ENCODE measurements around the gene COX6A2. TPM values are rescaled to one million over a fixed set of nuclear protein-coding genes. Genes with fewer than 3 reads are reported as not detected.

The COX6A2 gene
- total RNA-seq, 1 experiment from 2014 or later: not detected

DNA sequence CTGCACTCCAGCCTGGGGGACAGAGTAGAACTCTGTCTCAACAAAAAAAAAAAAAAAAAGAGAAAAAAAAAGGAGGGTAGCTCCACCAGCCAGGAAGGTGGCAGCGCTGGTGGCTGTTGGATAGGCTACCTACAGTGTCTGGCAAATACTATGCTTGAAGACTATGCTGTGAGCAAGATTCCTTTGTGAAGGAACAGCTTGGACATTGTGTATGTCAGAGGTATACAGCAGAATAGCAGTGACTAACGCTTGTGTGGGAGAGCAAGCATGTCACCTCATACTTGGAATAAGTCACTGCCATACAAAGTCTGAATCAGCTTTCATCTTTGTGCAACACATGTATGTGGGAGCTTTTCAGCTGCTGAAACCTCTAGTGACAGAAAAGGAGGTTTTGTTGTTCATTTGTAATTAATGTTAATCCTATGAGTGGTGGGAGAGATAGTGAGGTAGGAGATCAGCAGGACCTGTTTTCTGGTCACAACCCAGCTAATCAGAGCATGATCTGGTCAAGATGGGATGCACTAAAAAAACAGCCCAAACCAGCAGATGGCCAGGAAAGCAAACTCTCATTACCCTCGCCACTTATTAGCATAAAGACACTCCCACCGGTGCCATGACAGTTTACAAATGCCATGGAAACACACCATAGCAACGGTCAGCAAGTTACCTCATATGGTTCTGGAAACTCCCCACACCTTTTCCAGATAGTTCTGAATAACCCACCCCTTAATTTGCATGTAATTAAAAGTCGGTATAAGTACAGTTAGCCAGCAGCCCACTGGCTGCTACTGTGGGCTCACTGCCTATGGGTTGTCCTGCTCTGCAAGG lies 41.8 kb downstream of the COX6A2 start:
- POLR2A ChIA-PET: interaction anchor here (0.6 to 0.7 kb wide), 2 partner anchors 9 to 186 kb away, joined by 9 to 11 read pairs; no protein-coding TSS in a partner anchor
- Histone ChIP-seq H3K36me3 (ENCODE audit: control insufficient read depth, insufficient read depth, low read length) (no peaks in the 10 kb centered on the region), H3K4me1 (ENCODE audit: control insufficient read depth, insufficient read depth, low read length) (peaks cover 11% of the 10 kb centered on the region), H3K27ac (ENCODE audit: low read length) (no peak overlapping the region), H3K9me3 (ENCODE audit: control insufficient read depth, insufficient read depth, low read depth, low read length) (no peaks in the 10 kb centered on the region), H3K4me3 (ENCODE audit: low read depth in 2 of 2, low read length in 2 of 2) (no peak overlapping the region; a peak in 1 of 4 replicates), H3K27me3 (ENCODE audit: control insufficient read depth, insufficient read depth, low read length) (no peaks in the 10 kb centered on the region)
- peak; percentile 33 for DNase-seq (ENCODE audit: low read depth, low spot score)
- intact Hi-C loops (cut with micrococcal nuclease; ENCODE audit: unreplicated experiment): no loop called here
- in situ Hi-C loops (cut with HindIII; ENCODE audit: low pct_unique_long_range_greater_than_20kb, low sequenced_read_pairs): no loop called here
- peak; percentile 90 for ATAC-seq
- BruUV-seq (replicated peaks): no TSS peak
- TF ChIP-seq TCF7L2 (IDR thresholded peaks at IDR 0.05; ENCODE audit: low read depth, low read length): no peak
- no peak for TF ChIP-seq POLR2AphosphoS5 (IDR thresholded peaks at IDR 0.05; ENCODE audit: low read depth, low read length)
- no peak for TF ChIP-seq SIN3A (IDR thresholded peaks at IDR 0.05; ENCODE audit: borderline replicate concordance, insufficient read depth, low read depth, low read length)
- no peak for TF ChIP-seq REST (IDR thresholded peaks at IDR 0.05; ENCODE audit: insufficient read depth in 1 of 2, low read depth in 2 of 2, low read length in 1 of 2)
- no peak for TF ChIP-seq CTCF (IDR thresholded peaks at IDR 0.05)
- CTCF ChIA-PET: interaction anchor here (0.7 kb wide), 1 partner anchor 127 kb away, joined by 15 read pairs; no protein-coding TSS in a partner anchor

DNA sequence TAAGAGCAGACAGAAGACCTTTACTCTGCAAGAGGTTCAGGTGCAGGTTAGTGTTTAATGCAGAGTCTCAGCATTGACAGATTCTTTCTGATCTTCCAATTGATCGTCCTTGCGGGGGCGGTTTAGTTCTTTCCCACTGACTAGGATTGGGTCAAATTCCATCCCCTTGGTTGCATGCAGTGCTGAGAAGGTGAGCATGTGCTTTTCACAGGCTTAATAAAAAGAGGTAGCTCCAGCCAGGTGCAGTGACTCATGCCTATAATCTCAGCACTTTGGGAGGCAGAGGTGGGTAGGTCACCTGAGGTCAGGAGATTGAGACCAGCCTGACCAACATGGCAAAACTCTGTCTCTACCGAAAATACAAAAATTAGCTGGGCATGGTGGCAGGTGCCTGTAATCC lies 42.5 kb downstream of the COX6A2 start:
- Histone ChIP-seq H3K9me3 (ENCODE audit: control insufficient read depth, insufficient read depth, low read depth, low read length) (no peaks in the 10 kb centered on the region), H3K4me1 (ENCODE audit: control insufficient read depth, insufficient read depth, low read length) (peaks cover 11% of the 10 kb centered on the region), H3K4me3 (ENCODE audit: low read depth in 2 of 2, low read length in 2 of 2) (no peak overlapping the region), H3K36me3 (ENCODE audit: control insufficient read depth, insufficient read depth, low read length) (no peaks in the 10 kb centered on the region), H3K27me3 (ENCODE audit: control insufficient read depth, insufficient read depth, low read length) (no peaks in the 10 kb centered on the region), H3K27ac (ENCODE audit: low read length) (no peak overlapping the region)
- in situ Hi-C loops (cut with HindIII; ENCODE audit: low pct_unique_long_range_greater_than_20kb, low sequenced_read_pairs): no loop called here
- ChIA-PET CTCF (interaction anchor here (0.7 kb wide), 1 partner anchor 127 kb away, joined by 15 read pairs; no protein-coding TSS in a partner anchor), POLR2A (no interaction called here)
- ATAC-seq: no peak
- TF ChIP-seq CTCF (IDR thresholded peaks at IDR 0.05): no peak
- TF ChIP-seq SIN3A (IDR thresholded peaks at IDR 0.05; ENCODE audit: borderline replicate concordance, insufficient read depth, low read depth, low read length): no peak
- no peak for TF ChIP-seq REST (IDR thresholded peaks at IDR 0.05; ENCODE audit: insufficient read depth in 1 of 2, low read depth in 2 of 2, low read length in 1 of 2)
- TF ChIP-seq TCF7L2 (IDR thresholded peaks at IDR 0.05; ENCODE audit: low read depth, low read length): no peak
- no peak for TF ChIP-seq POLR2AphosphoS5 (IDR thresholded peaks at IDR 0.05; ENCODE audit: low read depth, low read length)
- no peak for DNase-seq (ENCODE audit: low read depth, low spot score)
- BruUV-seq (replicated peaks): no TSS peak
- intact Hi-C loops (cut with micrococcal nuclease; ENCODE audit: unreplicated experiment): no loop called here
